ENCODE measurements around the gene ZFYVE27. TPM values are rescaled to one million over a fixed set of nuclear protein-coding genes. Genes with fewer than 3 reads are reported as not detected.

Gene ZFYVE27
- total RNA-seq, 6 donors from 2014 or later: 20.5 to 51.3 (median 26.4) TPM

DNA sequence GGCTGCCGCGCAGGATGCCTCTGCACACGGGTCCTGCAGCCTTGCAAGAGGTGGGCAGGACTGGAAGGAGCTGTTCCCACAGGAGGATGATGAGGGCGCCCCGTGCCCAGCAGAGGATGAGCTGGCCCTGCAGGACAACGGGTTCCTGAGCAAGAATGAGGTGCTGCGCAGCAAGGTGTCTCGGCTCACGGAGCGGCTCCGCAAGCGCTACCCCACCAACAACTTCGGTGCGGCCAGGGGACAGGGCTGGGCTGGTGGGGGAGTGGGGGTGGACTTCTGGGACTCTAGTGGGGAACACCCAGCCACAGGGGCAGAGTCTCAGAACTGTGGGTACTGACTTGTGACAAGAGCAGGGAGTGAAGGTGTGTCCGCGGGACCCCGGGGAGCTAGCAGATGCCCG, 16.0 kb downstream of the ZFYVE27 start:
- TF ChIP-seq EP300 (IDR thresholded peaks at IDR 0.05) (no peak), POLR2A (IDR thresholded peaks at IDR 0.05) (no peak), POLR2AphosphoS5 (IDR thresholded peaks at IDR 0.05) (no peak)
- TF ChIP-seq, protein P1, sequence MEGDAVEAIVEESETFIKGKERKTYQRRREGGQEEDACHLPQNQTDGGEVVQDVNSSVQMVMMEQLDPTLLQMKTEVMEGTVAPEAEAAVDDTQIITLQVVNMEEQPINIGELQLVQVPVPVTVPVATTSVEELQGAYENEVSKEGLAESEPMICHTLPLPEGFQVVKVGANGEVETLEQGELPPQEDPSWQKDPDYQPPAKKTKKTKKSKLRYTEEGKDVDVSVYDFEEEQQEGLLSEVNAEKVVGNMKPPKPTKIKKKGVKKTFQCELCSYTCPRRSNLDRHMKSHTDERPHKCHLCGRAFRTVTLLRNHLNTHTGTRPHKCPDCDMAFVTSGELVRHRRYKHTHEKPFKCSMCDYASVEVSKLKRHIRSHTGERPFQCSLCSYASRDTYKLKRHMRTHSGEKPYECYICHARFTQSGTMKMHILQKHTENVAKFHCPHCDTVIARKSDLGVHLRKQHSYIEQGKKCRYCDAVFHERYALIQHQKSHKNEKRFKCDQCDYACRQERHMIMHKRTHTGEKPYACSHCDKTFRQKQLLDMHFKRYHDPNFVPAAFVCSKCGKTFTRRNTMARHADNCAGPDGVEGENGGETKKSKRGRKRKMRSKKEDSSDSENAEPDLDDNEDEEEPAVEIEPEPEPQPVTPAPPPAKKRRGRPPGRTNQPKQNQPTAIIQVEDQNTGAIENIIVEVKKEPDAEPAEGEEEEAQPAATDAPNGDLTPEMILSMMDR (IDR thresholded peaks at IDR 0.05): no peak
- Histone ChIP-seq H3K4me3 (no peak overlapping the region), H3K36me3 (peaks cover 41 to 99% (median 95%) of the 10 kb centered on the region in 4 donors), H3K27me3 (no peaks in the 10 kb centered on the region), H3K4me1 (no peaks in the 10 kb centered on the region), H3K27ac (no peak overlapping the region), H3K9me3 (no peaks in the 10 kb centered on the region)
- ATAC-seq (ENCODE audit: low FRiP score in 2 of 2) (no peak), DNase-seq (no peak)
- WGBS, 2 donors: 95 to 98% methylated on average over 8 to 18 of the region's 18 CpGs

DNA sequence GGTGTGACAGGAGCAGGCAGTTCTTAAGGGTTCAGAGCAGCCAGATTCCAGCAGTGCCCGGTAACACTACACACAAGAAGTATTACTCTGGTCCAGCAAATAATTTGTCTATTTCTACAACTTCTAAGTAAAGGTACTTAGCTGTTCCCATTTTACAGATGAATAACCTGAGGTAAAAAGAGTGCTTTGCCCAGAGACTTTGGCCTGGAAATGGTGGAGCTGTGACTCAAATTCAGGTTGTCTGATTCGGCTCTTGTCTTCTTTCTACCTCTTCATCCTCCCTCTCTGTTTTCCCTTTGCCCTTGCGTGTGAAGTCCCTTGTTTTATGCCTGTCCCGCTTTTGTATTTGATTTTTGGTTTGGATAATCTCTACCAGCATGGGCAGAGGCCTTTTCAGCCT, 17.8 kb downstream of the ZFYVE27 start:
- H3K4me3 ChIP-seq: no peak overlapping the region
- DNase-seq (no peak), ATAC-seq (ENCODE audit: low FRiP score in 2 of 2) (no peak)
- 49 to 65% methylated on average over 3 to 4 of the region's 4 CpGs for WGBS, 2 donors
- H3K27me3 ChIP-seq: no peaks in the 10 kb centered on the region
- no peak overlapping the region for H3K27ac ChIP-seq
- peaks cover 0 to 9% (median 0%) of the 10 kb centered on the region in 4 donors for H3K4me1 ChIP-seq
- no peak for TF ChIP-seq POLR2A (IDR thresholded peaks at IDR 0.05)
- no peak for TF ChIP-seq POLR2AphosphoS5 (IDR thresholded peaks at IDR 0.05)
- TF ChIP-seq EP300 (IDR thresholded peaks at IDR 0.05): no peak
- TF ChIP-seq, protein P1 (IDR thresholded peaks at IDR 0.05): no peak
- no peaks in the 10 kb centered on the region for H3K9me3 ChIP-seq
- peaks cover 41 to 94% (median 92%) of the 10 kb centered on the region in 4 donors for H3K36me3 ChIP-seq

DNA sequence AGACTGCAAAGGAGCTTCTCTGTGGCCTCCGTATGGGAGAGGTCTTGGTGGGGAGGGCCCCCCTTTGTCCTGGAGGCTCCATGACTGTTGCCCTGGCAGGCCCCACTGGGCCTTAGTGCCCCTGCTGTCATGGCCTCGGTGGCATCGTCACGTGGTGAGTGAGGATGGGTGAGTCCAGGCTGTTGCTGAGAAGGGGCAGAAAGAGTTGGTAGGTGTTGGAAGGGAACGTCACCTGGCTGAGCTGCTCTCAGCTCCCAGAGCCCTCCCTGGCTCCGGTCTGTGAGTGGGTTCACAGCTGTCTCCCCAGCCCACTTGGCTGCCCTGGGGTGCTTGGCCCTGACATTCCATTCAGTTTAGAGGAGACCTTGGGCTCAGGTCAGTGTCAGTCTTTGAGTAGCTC, 18.8 kb downstream of the ZFYVE27 start:
- no peak overlapping the region for H3K27ac ChIP-seq
- no peaks in the 10 kb centered on the region for H3K27me3 ChIP-seq
- no peak for ATAC-seq (ENCODE audit: low FRiP score in 2 of 2)
- 94 to 95% methylated on average over 6 of the region's 6 CpGs for WGBS, 2 donors
- peaks cover 0 to 9% (median 0%) of the 10 kb centered on the region in 4 donors for H3K4me1 ChIP-seq
- no peak overlapping the region for H3K4me3 ChIP-seq
- peaks cover 36 to 94% (median 91%) of the 10 kb centered on the region in 4 donors for H3K36me3 ChIP-seq
- no peaks in the 10 kb centered on the region for H3K9me3 ChIP-seq
- no peak for TF ChIP-seq EP300 (IDR thresholded peaks at IDR 0.05)
- TF ChIP-seq, protein P1 (IDR thresholded peaks at IDR 0.05): no peak
- no peak for TF ChIP-seq POLR2A (IDR thresholded peaks at IDR 0.05)
- no peak for TF ChIP-seq POLR2AphosphoS5 (IDR thresholded peaks at IDR 0.05)
- DNase-seq: no peak

DNA sequence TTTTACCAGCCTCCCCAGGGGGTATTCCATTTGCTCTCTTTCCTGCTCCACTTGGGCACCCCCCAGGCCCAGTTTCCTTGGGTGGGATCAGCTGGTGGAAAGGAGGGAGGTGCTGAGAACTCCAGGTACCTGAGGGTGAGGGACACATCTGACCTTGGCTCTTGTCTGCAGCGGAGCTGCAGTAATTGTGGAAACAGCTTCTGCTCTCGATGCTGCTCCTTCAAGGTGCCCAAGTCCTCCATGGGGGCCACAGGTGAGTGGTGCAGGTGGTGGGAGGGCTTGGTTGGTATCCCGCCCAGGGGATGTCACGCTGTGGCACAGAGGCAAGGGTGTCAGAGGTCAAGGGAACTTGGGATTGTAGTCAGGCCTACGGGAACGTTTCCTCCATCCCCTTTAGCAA, 20.5 kb downstream of the ZFYVE27 start:
- Histone ChIP-seq H3K36me3 (peaks cover 29 to 94% (median 86%) of the 10 kb centered on the region in 4 donors), H3K27me3 (no peaks in the 10 kb centered on the region), H3K4me3 (no peak overlapping the region), H3K4me1 (peaks cover 0 to 9% (median 0%) of the 10 kb centered on the region in 4 donors), H3K27ac (no peak overlapping the region), H3K9me3 (no peaks in the 10 kb centered on the region)
- WGBS, 2 donors: 81 to 92% methylated on average over 5 to 6 of the region's 6 CpGs
- ATAC-seq (ENCODE audit: low FRiP score in 2 of 2) (no peak), DNase-seq (no peak)
- TF ChIP-seq EP300 (IDR thresholded peaks at IDR 0.05): no peak
- no peak for TF ChIP-seq POLR2A (IDR thresholded peaks at IDR 0.05)
- TF ChIP-seq, protein P1 (IDR thresholded peaks at IDR 0.05): no peak
- TF ChIP-seq POLR2AphosphoS5 (IDR thresholded peaks at IDR 0.05): no peak
